Measurements from ENCODE around the gene NARF.

- TF ChIP-seq POLR2A (IDR thresholded peaks at IDR 0.05) (no peak), CTCF (IDR thresholded peaks at IDR 0.05) (no peak)
These were observed 19.9 kb upstream of the NARF start for GRCh38 chr17:82438401-82439193.
